Cardiac fibroblast (primary cell): ENCODE measurements around the gene STAC2.
A peak's percentile ranks its signal among the peaks of the same experiment; 100 is the strongest.

Experiments
- DNase-seq, 2 donors: peaks; one replicate each; pipeline versions ENCODE4 v3.0.0 to v3.0.0-alpha.2; 2010; ENCODE audit warnings: low read depth in 2 of 2
- H3K4me3 ChIP-seq, 2 donors: replicated peaks in 1 of 2; 1 replicate in 1 of 2; 2 replicates in 1 of 2; pipeline ENCODE4 v1.5.1; 2011; ENCODE audit warnings: low read depth in 2 of 2, low read length in 2 of 2, mild to moderate bottlenecking in 2 of 2, moderate library complexity in 1 of 2
- TF ChIP-seq, protein P1 (sequence below): IDR thresholded peaks from one replicate; pipeline ENCODE4 v1.5.1; 2011; ENCODE audit warnings: low read depth, mild to moderate bottlenecking, low read length, inconsistent platforms

STAC2 gene

DNA sequence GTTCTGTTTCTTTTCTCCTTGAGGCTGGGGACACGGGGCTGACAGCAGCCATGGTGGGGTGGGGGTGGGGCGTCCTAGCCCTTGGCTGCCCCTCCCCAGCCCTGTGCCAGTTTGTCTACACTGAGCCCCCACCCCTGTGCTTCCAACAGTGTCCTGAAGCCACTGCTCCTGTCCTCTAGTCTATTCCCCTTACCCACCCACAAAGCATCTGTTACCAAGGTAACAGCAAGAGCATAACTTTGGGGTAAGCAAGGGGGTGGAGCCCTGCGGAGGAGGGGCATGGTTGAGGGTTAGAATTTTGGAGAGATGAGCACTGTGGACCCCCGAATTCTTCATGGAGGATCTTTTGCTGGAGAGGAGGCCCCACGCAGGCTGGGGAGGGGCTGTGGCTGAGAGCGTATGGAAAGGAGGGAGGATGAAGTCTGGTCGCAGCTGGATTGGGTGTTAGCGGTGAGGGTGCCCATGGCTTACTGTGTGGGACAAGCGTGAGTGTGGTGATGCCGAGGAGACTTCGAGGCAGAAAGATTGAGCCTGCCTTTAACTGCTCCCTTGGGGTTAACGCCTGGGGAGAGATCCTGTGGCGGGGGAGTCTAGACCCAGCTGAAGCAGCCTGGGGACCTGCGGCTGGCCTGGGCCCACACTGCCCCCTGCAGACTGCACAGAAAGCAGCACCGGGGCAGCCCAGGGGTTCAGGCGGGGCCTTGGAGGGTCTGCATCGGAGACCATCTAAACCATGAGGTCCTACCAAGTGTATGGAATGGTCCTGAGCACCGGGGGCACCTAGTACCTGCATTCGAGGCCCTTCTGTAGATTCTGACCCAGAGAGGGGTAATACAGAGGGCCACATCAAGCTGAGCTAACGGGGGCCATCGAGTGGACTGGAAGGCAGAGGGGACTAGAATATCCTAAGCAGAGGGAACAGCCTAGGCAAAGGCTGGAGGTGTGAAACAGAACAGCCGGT, 6.1 kb upstream of the STAC2 start:
- no peak overlapping the region for H3K4me3 ChIP-seq
- peak; percentile 53 to 62 for DNase-seq
- TF ChIP-seq, protein P1, sequence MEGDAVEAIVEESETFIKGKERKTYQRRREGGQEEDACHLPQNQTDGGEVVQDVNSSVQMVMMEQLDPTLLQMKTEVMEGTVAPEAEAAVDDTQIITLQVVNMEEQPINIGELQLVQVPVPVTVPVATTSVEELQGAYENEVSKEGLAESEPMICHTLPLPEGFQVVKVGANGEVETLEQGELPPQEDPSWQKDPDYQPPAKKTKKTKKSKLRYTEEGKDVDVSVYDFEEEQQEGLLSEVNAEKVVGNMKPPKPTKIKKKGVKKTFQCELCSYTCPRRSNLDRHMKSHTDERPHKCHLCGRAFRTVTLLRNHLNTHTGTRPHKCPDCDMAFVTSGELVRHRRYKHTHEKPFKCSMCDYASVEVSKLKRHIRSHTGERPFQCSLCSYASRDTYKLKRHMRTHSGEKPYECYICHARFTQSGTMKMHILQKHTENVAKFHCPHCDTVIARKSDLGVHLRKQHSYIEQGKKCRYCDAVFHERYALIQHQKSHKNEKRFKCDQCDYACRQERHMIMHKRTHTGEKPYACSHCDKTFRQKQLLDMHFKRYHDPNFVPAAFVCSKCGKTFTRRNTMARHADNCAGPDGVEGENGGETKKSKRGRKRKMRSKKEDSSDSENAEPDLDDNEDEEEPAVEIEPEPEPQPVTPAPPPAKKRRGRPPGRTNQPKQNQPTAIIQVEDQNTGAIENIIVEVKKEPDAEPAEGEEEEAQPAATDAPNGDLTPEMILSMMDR, result peak; percentile 93

GRCh38 chr17:39231091-39231561, 5.4 kb upstream of the STAC2 start:
- no peak overlapping the region for H3K4me3 ChIP-seq
- TF ChIP-seq, protein P1, result no peak
- no peak for DNase-seq

- TF ChIP-seq, protein P1, result no peak
- no peak overlapping the region for H3K4me3 ChIP-seq
- no peak for DNase-seq
These were observed 4.6 kb upstream of the STAC2 start for GRCh38 chr17:39230361-39230760.

- no peak overlapping the region for H3K4me3 ChIP-seq
- peak; percentile 77 to 83 for DNase-seq
- TF ChIP-seq, protein P1, result no peak
These were observed 3.6 kb upstream of the STAC2 start for GRCh38 chr17:39229274-39229913.

DNA sequence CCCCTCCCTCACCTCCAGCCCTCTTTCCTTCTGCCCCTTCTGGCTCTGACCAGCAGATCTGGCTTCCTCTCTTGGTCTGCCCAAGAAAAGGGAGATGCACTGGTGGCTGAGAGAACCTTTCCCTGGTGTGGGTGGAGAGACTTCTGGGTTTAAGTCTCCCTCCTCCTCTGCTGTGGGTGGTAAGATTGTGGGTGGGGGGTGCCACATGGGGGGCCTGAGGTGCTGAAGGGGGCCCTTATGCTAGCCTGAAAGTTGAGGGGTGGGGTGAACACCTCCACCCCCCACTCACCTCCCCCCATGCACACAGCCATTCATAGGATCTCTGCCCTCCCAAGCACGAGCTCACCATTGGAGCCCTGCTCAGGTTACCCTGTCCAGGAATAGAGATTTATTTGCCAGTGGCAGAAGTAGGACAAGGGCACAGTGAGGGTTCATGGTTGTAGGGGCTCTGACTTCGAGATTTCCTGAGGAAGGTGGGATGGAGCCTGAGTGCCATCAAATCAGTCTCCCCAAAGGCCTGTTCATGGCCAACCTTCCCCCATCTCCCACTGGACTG, 1.7 kb upstream of the STAC2 start:
- TF ChIP-seq, protein P1, result no peak
- no peak for DNase-seq
- no peak overlapping the region for H3K4me3 ChIP-seq

DNA sequence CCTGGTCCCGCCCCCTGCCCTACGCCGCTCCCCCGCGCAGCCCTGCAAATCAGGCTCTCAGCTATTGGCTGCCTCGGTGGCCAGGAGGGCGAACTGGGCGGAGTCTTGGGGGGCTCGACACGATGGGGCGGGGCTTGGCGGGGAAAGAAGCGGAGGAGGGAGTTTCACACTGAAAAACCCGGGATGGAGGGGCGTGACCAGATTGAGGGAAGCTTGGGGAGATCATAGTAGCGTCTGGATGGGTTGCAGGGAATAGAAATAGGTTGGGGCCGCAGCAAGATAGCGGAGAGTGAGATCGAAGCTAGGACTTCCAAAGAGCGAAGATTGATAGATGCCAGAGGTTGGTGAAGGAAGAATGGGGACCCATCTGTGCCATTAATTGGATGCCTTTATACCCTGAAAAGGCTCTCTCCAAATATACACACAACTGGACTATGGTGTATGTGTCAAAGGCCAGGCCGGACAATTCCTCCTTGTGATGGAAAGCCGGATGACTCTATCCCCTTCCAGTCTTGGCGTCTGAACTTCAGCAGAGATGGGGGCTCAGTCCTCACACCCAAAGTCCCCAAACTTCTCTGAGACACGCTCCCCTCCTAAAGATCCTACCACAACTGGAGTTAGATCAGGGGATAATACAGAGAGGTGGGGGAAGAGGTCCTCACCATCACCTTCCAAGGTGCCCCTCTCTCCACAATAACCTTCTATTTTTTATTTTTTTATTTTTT, 376 bp upstream of the STAC2 start:
- DNase-seq, result peak; percentile 23 to 64
- H3K4me3 ChIP-seq, result peak overlapping the region; percentile 36 to 42
- TF ChIP-seq, protein P1, result no peak
